SHP77 (cell line): Measurements from ENCODE around the gene CACNA1I.
A peak's percentile ranks its signal among the peaks of the same experiment; 100 is the strongest.

Experiments
- DNase-seq, 2 experiments: peaks; one replicate each; lab custom pipeline; 2025; lab: John Stamatoyannopoulos, UW

The CACNA1I gene

GRCh38 chr22:39598017-39598965 is 27.7 kb downstream of the CACNA1I start:
- DNase-seq = no peak

GRCh38 chr22:39600491-39601179 is 30.1 kb downstream of the CACNA1I start:
- DNase-seq = no peak

- DNase-seq = no peak
Observed at GRCh38 chr22:39601180-39601535, 30.6 kb downstream of the CACNA1I start.

GRCh38 chr22:39603345-39603744 is 32.8 kb downstream of the CACNA1I start:
- no peak for DNase-seq

- no peak for DNase-seq
Observed at GRCh38 chr22:39610246-39610645, 39.7 kb downstream of the CACNA1I start.

GRCh38 chr22:39610766-39611165 is 40.2 kb downstream of the CACNA1I start:
- DNase-seq = no peak

- DNase-seq = no peak
Observed at GRCh38 chr22:39611360-39611759, 40.8 kb downstream of the CACNA1I start.

- DNase-seq = no peak
Observed at GRCh38 chr22:39612811-39613548, 42.4 kb downstream of the CACNA1I start.

- DNase-seq = no peak
Observed at GRCh38 chr22:39613549-39613921, 43.0 kb downstream of the CACNA1I start.

- DNase-seq = no peak
Observed at GRCh38 chr22:39614442-39614841, 43.9 kb downstream of the CACNA1I start.

GRCh38 chr22:39616051-39616450 is 45.5 kb downstream of the CACNA1I start:
- no peak for DNase-seq

GRCh38 chr22:39616781-39617180 is 46.2 kb downstream of the CACNA1I start:
- DNase-seq = no peak

GRCh38 chr22:39617342-39617741 is 46.8 kb downstream of the CACNA1I start:
- DNase-seq = no peak

GRCh38 chr22:39617970-39618757 is 47.6 kb downstream of the CACNA1I start:
- no peak for DNase-seq

- no peak for DNase-seq
Observed at GRCh38 chr22:39618996-39619530, 48.5 kb downstream of the CACNA1I start.

GRCh38 chr22:39620924-39621690 is 50.6 kb downstream of the CACNA1I start:
- DNase-seq = no peak

GRCh38 chr22:39621826-39622225 is 51.3 kb downstream of the CACNA1I start:
- no peak for DNase-seq

- peak; percentile 20 to 59 for DNase-seq
Observed at GRCh38 chr22:39622881-39623367, 52.4 kb downstream of the CACNA1I start.

GRCh38 chr22:39623603-39624500 is 53.3 kb downstream of the CACNA1I start:
- DNase-seq = no peak

GRCh38 chr22:39624501-39624821 is 53.9 kb downstream of the CACNA1I start:
- no peak for DNase-seq
